Loucy (cell line): ENCODE results near the gene CDYL.

ENCODE experiments used
- H2AFZ ChIP-seq: fragments of 200-600 bp; sonication (generic); 2 replicates; pipeline ENCODE4 v1.6.0; 2016; ENCODE audit warnings: antibody characterized with exemption, mild to moderate bottlenecking, low read length, moderate library complexity
- H3F3A ChIP-seq: fragments of 200-600 bp; 2 replicates; pipeline ENCODE4 v1.6.0; 2016; ENCODE audit warnings: antibody characterized with exemption, low read depth, mild to moderate bottlenecking
- H3K27me3 ChIP-seq: fragments of 200-600 bp; sonication (generic); 2 replicates; pipeline ENCODE4 v1.6.1; 2014; ENCODE audit warnings: low read length, mild to moderate bottlenecking; ENCODE audit not compliant: insufficient read depth, poor library complexity, severe bottlenecking
- H3K36me3 ChIP-seq: fragments of 200-600 bp; sonication (generic); 2 replicates; pipeline ENCODE4 v1.6.1; 2016; ENCODE audit warnings: low read length; ENCODE audit not compliant: insufficient read depth
- H3K4me1 ChIP-seq: fragments of 200-600 bp; sonication (generic); 2 replicates; pipeline ENCODE4 v1.5.1; 2014; ENCODE audit warnings: low read length, mild to moderate bottlenecking; ENCODE audit not compliant: insufficient read depth, poor library complexity, severe bottlenecking
- H3K4me2 ChIP-seq: fragments of 200-600 bp; sonication (generic); 2 replicates; pipeline ENCODE4 v1.6.0; 2014; ENCODE audit warnings: antibody characterized with exemption, low read length, low read depth, mild to moderate bottlenecking; ENCODE audit not compliant: poor library complexity, severe bottlenecking
- H3K4me3 ChIP-seq: fragments of 200-600 bp; sonication (generic); 2 replicates; pipeline ENCODE4 v1.5.1; 2014; ENCODE audit warnings: low read length, mild to moderate bottlenecking, mixed read lengths; ENCODE audit not compliant: poor library complexity, severe bottlenecking
- H3K79me2 ChIP-seq: fragments of 200-600 bp; sonication (generic); 2 replicates; pipeline ENCODE4 v1.6.1; 2014; ENCODE audit warnings: low read length; ENCODE audit not compliant: insufficient read depth
- H3K9ac ChIP-seq: fragments of 200-600 bp; sonication (generic); 2 replicates; pipeline ENCODE4 v1.6.0; 2014; ENCODE audit warnings: mild to moderate bottlenecking, low read depth, low read length, moderate library complexity; ENCODE audit not compliant: poor library complexity, severe bottlenecking
- H3K9me2 ChIP-seq: fragments of 200-600 bp; sonication (generic); replicated peaks from 2 replicates; pipeline ENCODE4 v1.6.1; 2016; ENCODE audit warnings: low read depth, low read length, mixed read lengths
- H3K9me3 ChIP-seq: fragments of 200-600 bp; sonication (generic); 2 replicates; pipeline ENCODE4 v1.6.1; 2014; ENCODE audit warnings: mild to moderate bottlenecking, antibody characterized with exemption, low read length, low read depth; ENCODE audit not compliant: insufficient read depth
- H4K20me1 ChIP-seq: fragments of 200-600 bp; sonication (generic); 2 replicates; pipeline ENCODE4 v1.6.0; 2014; ENCODE audit warnings: antibody characterized with exemption, low read length, mild to moderate bottlenecking; ENCODE audit not compliant: insufficient read depth, poor library complexity, severe bottlenecking
- CTCF ChIP-seq: fragments of 200-600 bp; sonication (generic); conservative IDR thresholded peaks from 2 replicates; pipeline ENCODE4 v1.5.1; 2014; ENCODE audit warnings: mild to moderate bottlenecking, antibody characterized with exemption, low read length
- EZH2phosphoT487 ChIP-seq: fragments of 200-600 bp; IDR thresholded peaks from 2 replicates; pipeline ENCODE4 v1.6.1; 2018; ENCODE audit warnings: antibody characterized with exemption, mild to moderate bottlenecking, moderate library complexity, borderline replicate concordance

Gene CDYL

GRCh38 chr6:4790158-4790899 lies 14.1 kb downstream of the CDYL start:
- Histone ChIP-seq H3K36me3 (no peaks in the 10 kb centered on the region), H3K9ac (no peak overlapping the region), H3K79me2 (peaks cover 98% of the 10 kb centered on the region), H3K4me3 (no peak overlapping the region), H2AFZ (no peak overlapping the region), H3K4me1 (peaks cover 10% of the 10 kb centered on the region), H3K9me3 (no peaks in the 10 kb centered on the region), H3K4me2 (no peak overlapping the region), H3K9me2 (no peaks in the 10 kb centered on the region), H3K27me3 (no peaks in the 10 kb centered on the region), H4K20me1 (peaks cover 54% of the 10 kb centered on the region), H3F3A (no peaks in the 10 kb centered on the region)
- TF ChIP-seq EZH2phosphoT487: no peak
- peak; percentile 53 for TF ChIP-seq CTCF

DNA sequence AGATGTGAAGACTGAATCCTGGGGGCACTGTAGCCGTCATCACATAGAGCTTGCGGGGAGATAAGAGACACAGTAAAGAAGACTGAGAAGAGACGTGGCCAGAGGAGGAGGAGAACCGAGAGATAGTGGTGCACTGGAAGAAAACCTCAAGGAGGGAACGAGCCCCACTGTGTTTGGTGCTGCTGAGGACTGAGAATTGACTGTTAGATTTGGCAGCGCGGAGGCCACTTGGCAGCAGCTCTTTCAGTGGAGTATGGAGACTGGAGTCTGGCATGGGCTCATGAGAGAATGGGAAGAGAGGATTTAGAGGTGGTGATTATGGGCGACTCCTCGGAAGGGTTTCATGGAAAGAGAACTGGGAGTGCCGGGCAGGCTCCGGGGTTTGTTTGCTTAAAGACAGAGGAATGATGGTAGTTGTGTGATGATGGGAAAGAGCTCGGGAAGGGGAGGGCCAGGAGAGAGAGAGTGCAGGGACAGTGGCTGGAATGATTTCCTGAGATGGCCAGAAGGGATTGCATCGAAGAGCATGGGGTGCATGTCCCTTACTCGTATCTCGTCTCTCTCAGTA lies 18.0 kb downstream of the CDYL start:
- no peaks in the 10 kb centered on the region for H3K36me3 ChIP-seq
- H4K20me1 ChIP-seq: peaks cover 43% of the 10 kb centered on the region
- no peaks in the 10 kb centered on the region for H3K9me3 ChIP-seq
- no peaks in the 10 kb centered on the region for H3K27me3 ChIP-seq
- H3K4me2 ChIP-seq: no peak overlapping the region
- no peaks in the 10 kb centered on the region for H3F3A ChIP-seq
- no peak overlapping the region for H2AFZ ChIP-seq
- H3K4me3 ChIP-seq: no peak overlapping the region
- peaks cover 9% of the 10 kb centered on the region for H3K4me1 ChIP-seq
- H3K79me2 ChIP-seq: peaks cover 98% of the 10 kb centered on the region
- no peak for TF ChIP-seq CTCF
- TF ChIP-seq EZH2phosphoT487: no peak
- no peaks in the 10 kb centered on the region for H3K9me2 ChIP-seq
- no peak overlapping the region for H3K9ac ChIP-seq

DNA sequence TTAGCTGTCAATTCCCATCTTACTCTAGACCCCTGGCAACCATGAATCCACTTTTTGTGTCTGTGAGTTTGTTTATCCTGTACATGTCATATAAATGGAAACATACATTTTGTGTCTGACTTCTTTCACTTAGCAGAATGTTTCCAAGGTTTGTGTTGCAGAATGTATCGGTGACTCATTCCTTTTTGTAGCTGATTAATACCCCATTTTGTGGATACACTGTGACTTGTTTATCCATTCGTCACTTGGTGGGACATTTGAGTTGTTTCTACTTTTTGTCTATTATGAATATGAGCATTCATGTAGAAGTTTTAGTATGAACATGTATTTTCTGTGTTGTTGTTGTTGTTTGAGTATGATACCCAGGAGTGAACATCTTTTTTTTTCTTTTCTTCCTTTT lies 21.4 kb downstream of the CDYL start:
- no peaks in the 10 kb centered on the region for H3F3A ChIP-seq
- H3K4me3 ChIP-seq: no peak overlapping the region
- H3K36me3 ChIP-seq: no peaks in the 10 kb centered on the region
- H3K9me2 ChIP-seq: no peaks in the 10 kb centered on the region
- no peak overlapping the region for H2AFZ ChIP-seq
- H3K9ac ChIP-seq: no peak overlapping the region
- H3K27me3 ChIP-seq: no peaks in the 10 kb centered on the region
- H3K4me1 ChIP-seq: peaks cover 8% of the 10 kb centered on the region
- H3K9me3 ChIP-seq: peaks cover 7% of the 10 kb centered on the region; the same call in 1 of the 2 replicates
- peaks cover 99% of the 10 kb centered on the region for H3K79me2 ChIP-seq
- TF ChIP-seq CTCF (no peak), EZH2phosphoT487 (no peak)
- peaks cover 41% of the 10 kb centered on the region for H4K20me1 ChIP-seq
- H3K4me2 ChIP-seq: no peak overlapping the region
